Caco-2 (cell line): ENCODE results near the gene IER5L. TPM values are rescaled to one million over a fixed set of nuclear protein-coding genes. Genes with fewer than 3 reads are reported as not detected.

Experiments
- BruUV-seq: library from RNA; stranded (reverse); fragments of 400-500 nt; replicated peaks from 2 replicates; lab custom pipeline; 2021; lab: Mats Ljungman, UMichigan
- CTCF ChIA-PET: fragments of 300-600 bp; sonication (Branson Sonifier 250); formaldehyde crosslinking; loops from one replicate; lab custom pipeline; 2022; ENCODE audit warnings: antibody characterized with exemption; lab: Charles Lee
- POLR2A ChIA-PET: fragments of 300-600 bp; sonication (Branson Sonifier 250); formaldehyde crosslinking; loops from one replicate; lab custom pipeline; 2022; ENCODE audit warnings: antibody characterized with exemption; lab: Charles Lee
- DNase-seq, 2 experiments: peaks; one replicate each; pipeline versions ENCODE4 v3.0.0 to v3.0.0-alpha.2; 2020 to 2022
- H3K27me3 ChIP-seq: replicated peaks from 2 replicates; pipeline ENCODE4 v1.6.0; 2011; ENCODE audit warnings: low read length; ENCODE audit not compliant: control insufficient read depth, insufficient read depth
- H3K36me3 ChIP-seq: 2 replicates; pipeline ENCODE4 v1.5.1; 2011; ENCODE audit warnings: low read length; ENCODE audit not compliant: control insufficient read depth, insufficient read depth
- H3K4me1 ChIP-seq: fragments of 250-450 bp; sonication (Bioruptor Pico); 2 replicates; pipeline ENCODE4 v1.5.1; 2020; ENCODE audit warnings: mild to moderate bottlenecking
- H3K4me3 ChIP-seq: 2 replicates; pipeline ENCODE4 v1.5.1; 2011; ENCODE audit warnings: low read depth, mild to moderate bottlenecking, control low read depth, low read length
- H3K9me3 ChIP-seq: fragments of 250-450 bp; sonication (Bioruptor Pico); 2 replicates; pipeline ENCODE4 v1.5.1; 2020; ENCODE audit warnings: mild to moderate bottlenecking, moderate library complexity
- H3K27ac Mint-ChIP-seq: one replicate; pipeline ENCODE4 v1.8.0; 2022; ENCODE audit warnings: mixed read lengths; ENCODE audit not compliant: unreplicated experiment
- H3K27me3 Mint-ChIP-seq: one replicate; pipeline ENCODE4 v1.8.0; 2022; ENCODE audit warnings: mixed read lengths; ENCODE audit not compliant: insufficient read depth, unreplicated experiment
- H3K36me3 Mint-ChIP-seq: one replicate; pipeline ENCODE4 v1.8.0; 2022; ENCODE audit warnings: mild to moderate bottlenecking, mixed read lengths; ENCODE audit not compliant: insufficient read depth, unreplicated experiment
- H3K4me1 Mint-ChIP-seq: one replicate; pipeline ENCODE4 v1.8.0; 2022; ENCODE audit warnings: low read depth, mixed read lengths; ENCODE audit not compliant: unreplicated experiment
- H3K4me3 Mint-ChIP-seq: one replicate; pipeline ENCODE4 v1.8.0; 2022; ENCODE audit warnings: mild to moderate bottlenecking, moderate library complexity, mixed read lengths; ENCODE audit not compliant: unreplicated experiment
- H3K9me3 Mint-ChIP-seq: one replicate; pipeline ENCODE4 v1.8.0; 2022; ENCODE audit warnings: mixed read lengths; ENCODE audit not compliant: unreplicated experiment
- intact Hi-C: fragments of 100-400 bp; cut with micrococcal nuclease; formaldehyde crosslinking; loops from one replicate; pipeline ENCODE4 v1.10.0; 2022; ENCODE audit not compliant: unreplicated experiment
- total RNA-seq: library from RNA; stranded (reverse); gene quantifications from 2 replicates; pipeline ENCODE4 v1.2.3, GENCODE V29; 2022
- TF ChIP-seq, protein P1 (sequence below), 2 experiments: fragments of 200-600 bp in 1 of 2; IDR thresholded peaks; 1 replicate in 1 of 2; 2 replicates in 1 of 2; pipeline versions ENCODE4 v1.5.1 to v1.8.0; 2011 to 2022; ENCODE audit warnings: antibody characterized with exemption in 1 of 2, control low read depth in 1 of 2, inconsistent platforms in 1 of 2, low read depth in 1 of 2, low read length in 1 of 2, mild to moderate bottlenecking in 1 of 2, moderate library complexity in 1 of 2; ENCODE audit not compliant: insufficient read depth in 1 of 2, severe bottlenecking in 1 of 2, unreplicated experiment in 1 of 2

Gene IER5L
- total RNA-seq, 1 experiment from 2014 or later, result 3.9 TPM

DNA sequence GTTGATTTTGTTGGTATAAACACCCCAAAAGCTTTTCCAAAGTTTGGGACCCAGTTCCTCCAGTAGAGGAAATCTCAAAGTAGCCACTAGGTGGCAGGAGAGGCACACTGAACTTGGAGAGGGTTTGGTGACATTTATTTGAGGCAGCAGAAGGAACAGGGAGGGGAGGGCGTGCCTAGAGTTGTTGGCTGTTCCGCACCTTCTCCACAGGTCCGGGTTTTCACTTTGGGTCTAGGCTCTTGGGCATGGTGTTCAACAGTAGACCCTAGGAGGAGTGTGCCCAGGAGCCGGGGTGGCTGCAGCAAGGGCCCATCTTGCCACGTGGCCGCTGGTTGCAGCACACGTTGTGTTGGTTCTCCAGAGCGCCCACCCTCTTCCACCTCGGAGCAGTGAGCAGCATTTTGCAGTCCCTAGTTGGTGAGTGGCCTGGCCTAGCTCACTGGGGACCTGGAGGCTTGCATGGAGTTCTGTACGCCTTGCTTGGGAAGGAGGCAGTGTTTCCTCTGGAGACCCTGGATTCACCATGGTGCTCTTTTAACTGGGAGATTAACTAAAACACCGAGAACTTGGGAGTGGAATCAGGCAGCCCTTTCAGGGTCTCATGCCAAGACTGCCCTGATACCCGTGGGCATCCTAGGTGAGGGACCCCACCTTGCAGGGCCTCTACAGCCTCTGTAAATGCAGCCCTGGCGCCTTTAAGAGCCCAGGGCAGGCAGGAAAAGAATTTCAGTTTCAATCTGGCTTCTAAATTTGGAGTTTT is 38.6 kb downstream of the IER5L start:
- POLR2A ChIA-PET, result interaction anchor here (0.6 to 0.9 kb wide), 4 partner anchors 39 to 1176 kb away, joined by 3 read pairs; partner anchors contain the start of gene IER5L
- Histone ChIP-seq H3K27me3 (no peaks in the 10 kb centered on the region), H3K9me3 (no peaks in the 10 kb centered on the region), H3K4me1 (peaks cover 46% of the 10 kb centered on the region), H3K36me3 (peaks cover 5% of the 10 kb centered on the region), H3K4me3 (no peak overlapping the region)
- peak; percentile 78 to 80 for DNase-seq
- no peaks in the 10 kb centered on the region for H3K9me3 Mint-ChIP-seq
- peaks cover 40% of the 10 kb centered on the region for H3K36me3 Mint-ChIP-seq
- H3K4me1 Mint-ChIP-seq, result peaks cover 29% of the 10 kb centered on the region
- no peaks in the 10 kb centered on the region for H3K27me3 Mint-ChIP-seq
- intact Hi-C loops, result loop anchor here (1.0 to 2.0 kb wide), 2 partner anchors 36 to 471 kb away; no protein-coding TSS in a partner anchor
- CTCF ChIA-PET, result interaction anchor here (0.6 to 2.6 kb wide), 16 partner anchors 8 to 643 kb away, joined by 3 to 8 read pairs (median 4); partner anchors contain the start of gene IER5L
- TF ChIP-seq, protein P1, sequence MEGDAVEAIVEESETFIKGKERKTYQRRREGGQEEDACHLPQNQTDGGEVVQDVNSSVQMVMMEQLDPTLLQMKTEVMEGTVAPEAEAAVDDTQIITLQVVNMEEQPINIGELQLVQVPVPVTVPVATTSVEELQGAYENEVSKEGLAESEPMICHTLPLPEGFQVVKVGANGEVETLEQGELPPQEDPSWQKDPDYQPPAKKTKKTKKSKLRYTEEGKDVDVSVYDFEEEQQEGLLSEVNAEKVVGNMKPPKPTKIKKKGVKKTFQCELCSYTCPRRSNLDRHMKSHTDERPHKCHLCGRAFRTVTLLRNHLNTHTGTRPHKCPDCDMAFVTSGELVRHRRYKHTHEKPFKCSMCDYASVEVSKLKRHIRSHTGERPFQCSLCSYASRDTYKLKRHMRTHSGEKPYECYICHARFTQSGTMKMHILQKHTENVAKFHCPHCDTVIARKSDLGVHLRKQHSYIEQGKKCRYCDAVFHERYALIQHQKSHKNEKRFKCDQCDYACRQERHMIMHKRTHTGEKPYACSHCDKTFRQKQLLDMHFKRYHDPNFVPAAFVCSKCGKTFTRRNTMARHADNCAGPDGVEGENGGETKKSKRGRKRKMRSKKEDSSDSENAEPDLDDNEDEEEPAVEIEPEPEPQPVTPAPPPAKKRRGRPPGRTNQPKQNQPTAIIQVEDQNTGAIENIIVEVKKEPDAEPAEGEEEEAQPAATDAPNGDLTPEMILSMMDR (IDR thresholded peaks at IDR 0.05; ENCODE audit: insufficient read depth in 1 of 2, low read depth in 1 of 2, low read length in 1 of 2, severe bottlenecking in 1 of 2, unreplicated experiment in 1 of 2), result peak; percentile 81 to 91
- peak overlapping the region; percentile 95 for H3K27ac Mint-ChIP-seq
- H3K4me3 Mint-ChIP-seq, result peak overlapping the region; percentile 64
- no TSS peak for BruUV-seq

DNA sequence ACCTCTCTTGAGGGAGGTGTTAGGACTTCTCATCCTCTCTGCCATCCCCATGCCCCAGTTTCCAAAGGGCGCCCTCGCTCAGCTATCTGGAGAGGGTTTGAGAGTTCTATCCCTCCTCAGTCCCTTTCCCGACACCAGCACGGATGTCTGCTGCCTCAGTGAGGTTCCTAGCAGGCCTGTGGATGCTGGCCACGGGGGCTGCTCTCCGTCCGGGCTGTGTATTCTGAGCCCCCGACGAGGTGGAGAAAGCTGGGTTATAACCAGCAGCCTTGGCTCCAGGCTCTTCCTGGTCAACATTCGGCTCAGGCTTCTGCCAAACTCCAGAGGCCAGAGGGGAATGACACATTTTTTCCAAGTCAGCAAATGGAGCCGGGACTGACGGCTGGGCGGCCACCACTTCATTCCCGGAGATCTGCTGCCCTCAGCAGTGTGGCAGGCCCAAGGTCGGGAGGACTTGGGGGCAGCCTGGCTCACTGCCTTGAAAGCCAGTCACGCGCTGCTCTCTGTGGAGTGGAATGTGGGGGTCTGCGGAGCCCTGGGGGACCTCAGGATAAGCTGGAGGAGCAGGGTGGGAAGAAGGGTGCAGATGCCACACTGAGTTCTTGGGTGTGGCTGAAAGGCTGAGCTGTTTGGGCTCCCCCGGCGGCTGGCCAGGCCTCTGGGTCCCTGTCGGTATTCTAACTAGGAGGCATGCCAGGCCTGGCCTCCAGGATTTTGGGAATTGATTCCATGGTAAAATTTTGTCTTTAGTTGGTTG is 39.4 kb downstream of the IER5L start:
- peaks cover 34% of the 10 kb centered on the region for H3K36me3 Mint-ChIP-seq
- H3K4me3 Mint-ChIP-seq, result peak overlapping the region; percentile 64
- intact Hi-C loops, result loop anchor here (1.0 to 2.0 kb wide), 2 partner anchors 37 to 472 kb away; no protein-coding TSS in a partner anchor
- H3K9me3 Mint-ChIP-seq, result no peaks in the 10 kb centered on the region
- POLR2A ChIA-PET, result interaction anchor here (0.8 to 0.9 kb wide), 2 partner anchors 39 to 358 kb away, joined by 3 read pairs; partner anchors contain the start of gene IER5L
- CTCF ChIA-PET, result interaction anchor here (0.6 to 2.6 kb wide), 13 partner anchors 9 to 634 kb away, joined by 3 to 8 read pairs (median 4); partner anchors contain the start of gene IER5L
- peaks cover 23% of the 10 kb centered on the region for H3K4me1 Mint-ChIP-seq
- Histone ChIP-seq H3K27me3 (no peaks in the 10 kb centered on the region), H3K4me3 (no peak overlapping the region), H3K36me3 (peaks cover 3% of the 10 kb centered on the region), H3K9me3 (no peaks in the 10 kb centered on the region), H3K4me1 (peaks cover 39% of the 10 kb centered on the region)
- no TSS peak for BruUV-seq
- H3K27ac Mint-ChIP-seq, result peak overlapping the region; percentile 95
- H3K27me3 Mint-ChIP-seq, result no peaks in the 10 kb centered on the region
- TF ChIP-seq, protein P1 (IDR thresholded peaks at IDR 0.05; ENCODE audit: insufficient read depth in 1 of 2, low read depth in 1 of 2, low read length in 1 of 2, severe bottlenecking in 1 of 2, unreplicated experiment in 1 of 2), result no peak
- DNase-seq, result no peak

GRCh38 chr9:129138144-129138462 is 40.0 kb downstream of the IER5L start:
- Histone ChIP-seq H3K27me3 (no peaks in the 10 kb centered on the region), H3K4me1 (peaks cover 34% of the 10 kb centered on the region), H3K36me3 (peaks cover 3% of the 10 kb centered on the region), H3K9me3 (no peaks in the 10 kb centered on the region), H3K4me3 (no peak overlapping the region)
- peaks cover 30% of the 10 kb centered on the region for H3K36me3 Mint-ChIP-seq
- BruUV-seq, result no TSS peak
- intact Hi-C loops, result loop anchor here (2.0 kb wide), 1 partner anchor 473 kb away; no protein-coding TSS in a partner anchor
- no peak overlapping the region for H3K27ac Mint-ChIP-seq
- peaks cover 17% of the 10 kb centered on the region for H3K4me1 Mint-ChIP-seq
- TF ChIP-seq, protein P1 (IDR thresholded peaks at IDR 0.05; ENCODE audit: insufficient read depth in 1 of 2, low read depth in 1 of 2, low read length in 1 of 2, severe bottlenecking in 1 of 2, unreplicated experiment in 1 of 2), result no peak
- ChIA-PET POLR2A (no interaction called here), CTCF (interaction anchor here (1.5 kb wide), 1 partner anchor 36 kb away, joined by 6 read pairs; no protein-coding TSS in a partner anchor)
- H3K9me3 Mint-ChIP-seq, result no peaks in the 10 kb centered on the region
- H3K4me3 Mint-ChIP-seq, result no peak overlapping the region
- no peaks in the 10 kb centered on the region for H3K27me3 Mint-ChIP-seq
- DNase-seq, result no peak
